Measurements from ENCODE around the gene CXorf51A. TPM values are rescaled to one million over a fixed set of nuclear protein-coding genes. Genes with fewer than 3 reads are reported as not detected.
"Not testable (repeated sequence)": the region's sequence is repeated elsewhere in the genome, so short reads cannot be mapped to it uniquely, and the experiment has no call there.

The CXorf51A gene
- not detected in 2 replicates for total RNA-seq (2011; cell fraction: chromatin; rRNA removed; ENCODE audit: low replicate concordance)
- not detected in 2 replicates for total RNA-seq (2011; cell fraction: nucleolus; rRNA removed)
- not detected in 2 replicates for total RNA-seq (2011; cell fraction: nucleoplasm; rRNA removed)
- total RNA-seq (2014; rRNA removed) (not detected in 2 replicates), total RNA-seq (2014; rRNA removed; fragmentation: Illumina TruSeq; extraction: Trizol) (not detected in 2 replicates), total RNA-seq (2015; rRNA removed; fragmentation: Illumina TruSeq; extraction: Trizol) (not detected in 2 replicates), total RNA-seq (2021) (not detected in 2 replicates), polyA plus RNA-seq (2011; rRNA removed) (not detected in 2 replicates), polyA plus RNA-seq (2014; fragmentation: Illumina TruSeq; extraction: Trizol) (not detected in 2 replicates), polyA plus RNA-seq (2014; fragmentation: Nextera tagmentation; extraction: Ambion mirVana) (not detected), polyA plus RNA-seq (2014; rRNA removed) (not detected in 2 replicates), polyA minus RNA-seq (2011; rRNA and poly(A)+ RNA removed) (not detected in 2 replicates), Bru-seq, nascent RNA (not detected), BruChase-seq, experiment 1, labeled RNA remaining after a 2-hour chase (not detected), BruChase-seq, experiment 2, labeled RNA remaining after a 6-hour chase (not detected)
- polyA plus RNA-seq (2011; cell fraction: cytosol; rRNA removed), result not detected in 2 replicates
- polyA plus RNA-seq (2011; cell fraction: nucleus; rRNA removed), result not detected in 2 replicates
- not detected in 2 replicates for polyA plus RNA-seq (2012)
- not detected in 2 replicates for polyA minus RNA-seq (2011; cell fraction: cytosol; rRNA and poly(A)+ RNA removed)
- not detected in 2 replicates for polyA minus RNA-seq (2011; cell fraction: nucleus; rRNA and poly(A)+ RNA removed)
- long read RNA-seq, experiment 1, result 0 reads
- long read RNA-seq, experiment 2, result 0 reads
- long read RNA-seq, experiment 3, result 0 reads

GRCh38 chrX:146814644-146815043, at the start of gene CXorf51A:
Gene CXorf51A (minus strand): TSS chrX:146814744. CDS start chrX:146814723, 21 bp downstream.
- BruUV-seq (replicated peaks); CTCF ChIA-PET (ENCODE audit: low intra/inter-chr PET ratio); H3K79me2 ChIP-seq (ENCODE audit: control insufficient read depth, insufficient read depth, low read length); H2AFZ ChIP-seq (ENCODE audit: low read depth, low read length); intact Hi-C loops (cut with micrococcal nuclease); ATAC-seq; H3K9me3 ChIP-seq (replicated peaks; ENCODE audit: control insufficient read depth, insufficient read depth, low read depth, low read length); FAIRE-seq; H3K27ac ChIP-seq (ENCODE audit: extremely low read depth, low read depth, low read length); in situ Hi-C loops (cut with MboI); H3K9ac ChIP-seq (ENCODE audit: insufficient read depth in 1 of 2, low read depth in 2 of 2, low read length in 2 of 2); H3K36me3 ChIP-seq (ENCODE audit: control insufficient read depth, insufficient read depth, low read length); H4K20me1 ChIP-seq (replicated peaks; ENCODE audit: control insufficient read depth, insufficient read depth, low read length); H3K27me3 ChIP-seq (ENCODE audit: control insufficient read depth in 2 of 2, insufficient read depth in 2 of 2, low read length in 2 of 2); POLR2A ChIA-PET; H3K4me3 ChIP-seq; H3K9me1 ChIP-seq (ENCODE audit: control insufficient read depth, insufficient read depth, low read length); H3K4me2 ChIP-seq (ENCODE audit: insufficient read depth, low read length); H3K4me1 ChIP-seq (replicated peaks in 1 of 2; ENCODE audit: control insufficient read depth in 2 of 2, insufficient read depth in 2 of 2, low read length in 2 of 2); DNase-seq (ENCODE audit: extremely low read depth in 1 of 4, low spot score in 3 of 4): not testable (repeated sequence)
- no CpG with 5 or more reads among the region's 3 CpGs for WGBS (ENCODE audit: insufficient coverage, low coverage, missing lambda C conversion rate)

DNA sequence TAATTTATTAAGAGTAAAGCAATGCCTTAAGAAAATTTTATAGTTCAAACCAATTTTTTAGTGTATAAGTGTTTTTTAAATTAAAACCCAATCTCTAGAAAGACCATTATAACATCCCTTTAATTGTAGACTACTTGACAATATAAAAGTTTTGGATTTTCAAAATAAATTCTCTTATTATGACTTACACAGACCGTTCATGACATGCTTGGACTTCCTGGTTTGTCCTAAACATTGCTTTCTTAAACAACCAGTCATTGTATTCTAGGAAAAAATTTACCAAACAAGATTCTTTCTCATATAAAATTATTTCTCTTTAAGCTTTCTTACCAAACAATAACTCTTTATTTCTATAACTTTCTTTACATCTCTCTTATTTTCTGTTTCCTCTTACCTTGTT, 49.0 kb upstream of the CXorf51A start:
- H3K27me3 ChIP-seq (ENCODE audit: control insufficient read depth in 2 of 2, insufficient read depth in 2 of 2, low read length in 2 of 2), result no peaks in the 10 kb centered on the region
- peak in 1 of 4 experiments; percentile 0 for DNase-seq (ENCODE audit: extremely low read depth in 1 of 4, low spot score in 3 of 4)
- no peak overlapping the region for H2AFZ ChIP-seq (ENCODE audit: low read depth, low read length)
- H4K20me1 ChIP-seq (replicated peaks; ENCODE audit: control insufficient read depth, insufficient read depth, low read length), result no peaks in the 10 kb centered on the region
- intact Hi-C loops (cut with micrococcal nuclease) (no loop called here), in situ Hi-C loops (cut with MboI) (no loop called here)
- ATAC-seq, result no peak
- WGBS (ENCODE audit: insufficient coverage, low coverage, missing lambda C conversion rate), result 0% methylated on average over 1 of the region's 1 CpG
- H3K9me1 ChIP-seq (ENCODE audit: control insufficient read depth, insufficient read depth, low read length), result no peaks in the 10 kb centered on the region
- TF ChIP-seq MYBL2 (IDR thresholded peaks at IDR 0.05; ENCODE audit: low read depth) (no peak), MYBL2 (CRISPR knock-in tag; IDR thresholded peaks at IDR 0.05; ENCODE audit: borderline replicate concordance) (no peak), ZFP36 (IDR thresholded peaks at IDR 0.05; ENCODE audit: low read depth, low read length, partially characterized antibody) (peak; percentile 61)
- H3K4me3 ChIP-seq, result no peak overlapping the region
- no peaks in the 10 kb centered on the region for H3K9me3 ChIP-seq (replicated peaks; ENCODE audit: control insufficient read depth, insufficient read depth, low read depth, low read length)
- no peaks in the 10 kb centered on the region for H3K36me3 ChIP-seq (ENCODE audit: control insufficient read depth, insufficient read depth, low read length)
- no peak overlapping the region for H3K4me2 ChIP-seq (ENCODE audit: insufficient read depth, low read length)
- no peak for FAIRE-seq
- no peak overlapping the region for H3K9ac ChIP-seq (ENCODE audit: insufficient read depth in 1 of 2, low read depth in 2 of 2, low read length in 2 of 2)
- POLR2A ChIA-PET, result no interaction called here
- H3K4me1 ChIP-seq (replicated peaks in 1 of 2; ENCODE audit: control insufficient read depth in 2 of 2, insufficient read depth in 2 of 2, low read length in 2 of 2), result no peaks in the 10 kb centered on the region
- no TSS peak for BruUV-seq (replicated peaks)
- CTCF ChIA-PET (ENCODE audit: low intra/inter-chr PET ratio), result no interaction called here
- no peak overlapping the region for H3K27ac ChIP-seq (ENCODE audit: extremely low read depth, low read depth, low read length)
- no peaks in the 10 kb centered on the region for H3K79me2 ChIP-seq (ENCODE audit: control insufficient read depth, insufficient read depth, low read length)

All from K562 (cell line).